HepG2 (cell line): ENCODE measurements around the gene TMEM220. TPM values are rescaled to one million over a fixed set of nuclear protein-coding genes. Genes with fewer than 3 reads are reported as not detected.

Source experiments
- FOXA1 ChIP-seq, 2 experiments: fragments of 450-650 bp in 1 of 2; sonication (generic) in 1 of 2; formaldehyde crosslinking in 1 of 2; IDR thresholded peaks; 2 replicates each; pipeline versions ENCODE4 v1.4.0 to v1.6.1; 2016 to 2020; ENCODE audit warnings: missing genetic modification reagents in 1 of 2
- IKZF5 ChIP-seq: IDR thresholded peaks from 2 replicates; pipeline ENCODE4 v1.6.1; 2018; ENCODE audit warnings: missing genetic modification reagents, mild to moderate bottlenecking, missing compliant biosample characterization
- LBX2 ChIP-seq: sonication (generic); formaldehyde crosslinking; IDR thresholded peaks from 2 replicates; pipeline ENCODE4 v1.5.0; 2020; ENCODE audit warnings: missing genetic modification reagents, mild to moderate bottlenecking, borderline replicate concordance
- MTF2 ChIP-seq: sonication (generic); formaldehyde crosslinking; IDR thresholded peaks from 2 replicates; pipeline ENCODE4 v1.5.0; 2020; ENCODE audit warnings: missing genetic modification reagents, borderline replicate concordance
- POLR2G ChIP-seq: fragments of 200-400 bp; formaldehyde crosslinking; IDR thresholded peaks from 2 replicates; pipeline ENCODE4 v1.6.1; 2018; ENCODE audit warnings: mild to moderate bottlenecking, low read depth, low read length, moderate library complexity
- SSRP1 ChIP-seq: IDR thresholded peaks from 2 replicates; pipeline ENCODE4 v1.6.1; 2016; ENCODE audit warnings: control low read depth
- THRA ChIP-seq: sonication (generic); formaldehyde crosslinking; IDR thresholded peaks from 2 replicates; pipeline ENCODE4 v1.4.0; 2020; ENCODE audit warnings: missing genetic modification reagents, borderline replicate concordance
- TOPORS ChIP-seq: sonication (generic); formaldehyde crosslinking; IDR thresholded peaks from 2 replicates; pipeline ENCODE4 v1.8.0; 2023; ENCODE audit warnings: mild to moderate bottlenecking, missing genetic modification reagents
- U2AF2 ChIP-seq: fragments of 200-400 bp; formaldehyde crosslinking; IDR thresholded peaks from 2 replicates; pipeline ENCODE4 v1.6.1; 2017; ENCODE audit warnings: low read depth, mild to moderate bottlenecking, low read length
- ZNF317 ChIP-seq: sonication (generic); formaldehyde crosslinking; IDR thresholded peaks from 2 replicates; pipeline ENCODE4 v1.5.0; 2020; ENCODE audit warnings: mild to moderate bottlenecking, missing genetic modification reagents
- ZNF598 ChIP-seq: sonication (generic); formaldehyde crosslinking; IDR thresholded peaks from 2 replicates; pipeline ENCODE4 v1.5.1; 2020; ENCODE audit warnings: mild to moderate bottlenecking, missing genetic modification reagents, borderline replicate concordance
- ZNF646 ChIP-seq: sonication (generic); formaldehyde crosslinking; IDR thresholded peaks from 2 replicates; pipeline ENCODE4 v1.9.0; 2021; ENCODE audit warnings: mild to moderate bottlenecking, missing genetic modification reagents
- ZNF766 ChIP-seq: sonication (generic); formaldehyde crosslinking; IDR thresholded peaks from 2 replicates; pipeline ENCODE4 v1.5.0; 2020; ENCODE audit warnings: missing genetic modification reagents, borderline replicate concordance
- ZNF850 ChIP-seq: sonication (generic); formaldehyde crosslinking; conservative IDR thresholded peaks from 2 replicates; pipeline ENCODE4 v1.9.0; 2021; ENCODE audit warnings: mild to moderate bottlenecking, missing genetic modification reagents
- polyA plus RNA-seq, 8 experiments: library from polyadenylated mRNA; depleted of rRNA in 3 of 8; stranded (reverse) in 7 of 8; unstranded in 1 of 8; fragments of >200 nt; fragmentation: Illumina TruSeq in 4 of 8; extraction: Trizol in 4 of 8; gene quantifications; 2 replicates each; pipeline versions ENCODE4 v1.2.1 to v1.2.3, GENCODE V29; 2011 to 2016; ENCODE audit warnings: low read depth in 4 of 8, missing spikeins in 1 of 8, mixed read lengths in 1 of 8; ENCODE audit not compliant: insufficient read depth in 1 of 8
- total RNA-seq, 5 experiments: library from RNA; depleted of rRNA; stranded (reverse); fragments of >200 nt; fragmentation: Illumina TruSeq; extraction: Trizol; gene quantifications; 2 replicates each; pipeline ENCODE4 v1.2.3, GENCODE V29; 2016; ENCODE audit warnings: low read depth in 1 of 5

Gene TMEM220
- total and polyA plus RNA-seq, 2 of the 13 experiments (the other 11 are each of a cell fraction or from before 2014, with no cell fraction given) = 1.3 to 2.2 TPM

GRCh38 chr17:10729334-10730193 lies at the start of gene TMEM220 (continued):
- TF ChIP-seq ZNF646 (CRISPR knock-in tag) (no peak; the same call in 1 of the 2 replicates), FOXA1 (IDR thresholded peaks at IDR 0.05) (no peak), FOXA1 (CRISPR knock-in tag; IDR thresholded peaks at IDR 0.05) (no peak), MTF2 (no peak), U2AF2 (no peak), THRA (CRISPR knock-in tag) (peak; percentile 59), ZNF598 (CRISPR knock-in tag) (no peak), LBX2 (CRISPR knock-in tag) (peak; percentile 78; the same call in 1 of the 2 replicates), ZNF317 (no peak), ZNF850 (CRISPR knock-in tag) (0 out of 2 replicates have a peak, but pooled peaks have one; percentile 61), ZNF766 (CRISPR knock-in tag) (peak; percentile 34; the same call in 1 of the 2 replicates), IKZF5 (peak; percentile 60; the same call in 1 of the 2 replicates), SSRP1 (CRISPR knock-in tag) (no peak), POLR2G (peak; percentile 69), TOPORS (no peak)
